GM19099 (cell line): Measurements from ENCODE around the gene CD44.

Experiments
- POLR2A ChIP-seq: IDR thresholded peaks from 3 replicates; pipeline ENCODE4 v1.6.1; 2011; ENCODE audit warnings: low read depth; ENCODE audit not compliant: insufficient read length; ENCODE audit errors: extremely low read depth

Gene CD44

DNA sequence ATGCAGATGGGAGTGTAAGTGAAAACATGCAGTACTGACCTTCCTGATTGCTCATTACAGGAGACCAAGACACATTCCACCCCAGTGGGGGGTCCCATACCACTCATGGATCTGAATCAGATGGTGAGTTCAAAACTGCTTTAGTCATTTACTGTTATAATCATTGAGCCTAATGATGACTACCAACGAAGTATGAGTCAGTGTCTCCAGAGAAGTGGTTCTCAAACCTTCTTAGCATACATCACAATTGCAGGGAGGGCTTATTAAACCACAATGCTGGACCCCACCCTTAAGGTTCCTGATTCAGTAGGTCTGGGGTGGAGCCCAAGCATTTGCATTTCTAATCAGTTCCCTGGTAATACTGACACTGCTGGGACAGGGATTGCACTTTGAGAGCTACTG is 75.8 kb downstream of the CD44 start:
- no peak for TF ChIP-seq POLR2A

DNA sequence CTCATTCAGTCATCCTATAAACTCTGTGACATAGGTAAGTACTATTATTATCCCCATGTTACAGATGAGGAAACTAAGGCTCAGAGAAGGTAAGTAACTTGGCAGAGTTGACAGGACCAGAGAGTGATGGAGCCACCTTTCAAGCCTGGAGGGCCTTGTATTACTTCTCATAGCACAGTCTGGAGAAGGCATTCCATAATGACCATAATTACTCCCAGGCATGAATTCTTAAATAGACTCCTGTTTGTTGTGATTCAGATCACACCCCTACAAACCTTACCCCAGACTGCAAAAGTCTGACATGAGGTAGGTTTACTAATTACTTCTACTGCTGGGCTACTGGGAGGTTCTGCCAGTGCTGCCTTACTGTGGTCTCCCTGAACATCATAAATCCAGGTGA is 77.0 kb downstream of the CD44 start:
- TF ChIP-seq POLR2A, result no peak

GRCh38 chr11:35216962-35217678 is 78.1 kb downstream of the CD44 start:
- TF ChIP-seq POLR2A, result no peak

DNA sequence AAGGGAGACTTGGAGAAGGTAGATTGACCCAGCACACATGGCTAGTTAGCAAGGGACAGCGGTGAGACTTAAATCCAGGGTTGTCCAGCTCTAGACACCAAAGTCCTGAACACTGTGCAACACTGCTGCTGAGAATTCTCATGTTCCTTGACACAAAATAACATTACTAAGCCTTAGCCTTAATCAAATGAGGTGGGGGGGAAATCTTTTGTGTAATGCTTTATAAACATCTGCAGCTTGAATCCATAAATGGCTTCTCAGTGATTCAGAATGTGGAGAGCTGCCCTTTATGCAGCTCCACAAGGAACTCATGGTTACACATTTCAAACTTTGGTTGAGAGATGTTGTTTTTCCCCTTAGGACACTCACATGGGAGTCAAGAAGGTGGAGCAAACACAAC is 80.0 kb downstream of the CD44 start:
- TF ChIP-seq POLR2A, result no peak

DNA sequence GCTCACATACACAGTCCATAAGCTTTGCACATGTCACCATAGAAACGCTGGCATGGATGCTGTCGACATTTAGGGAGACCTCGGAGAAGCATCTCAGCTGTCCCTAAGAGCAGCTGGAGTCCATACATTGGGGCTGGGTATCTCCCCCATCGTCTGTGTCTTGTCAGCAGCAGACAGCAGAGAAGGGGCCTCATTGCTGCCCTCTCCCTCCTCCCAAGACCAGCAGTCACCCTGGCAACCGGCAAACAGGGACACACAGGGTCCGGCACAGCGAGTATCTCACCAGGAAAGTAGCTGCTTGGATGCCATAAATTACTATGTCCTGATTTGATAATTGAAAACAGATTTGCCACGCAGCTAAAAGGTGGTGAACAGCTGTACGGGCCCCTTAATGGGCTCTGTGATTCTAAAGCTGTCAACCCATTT is 84.4 kb downstream of the CD44 start:
- TF ChIP-seq POLR2A, result no peak

- TF ChIP-seq POLR2A, result no peak
These were observed 85.0 kb downstream of the CD44 start for GRCh38 chr11:35223991-35224390.

DNA sequence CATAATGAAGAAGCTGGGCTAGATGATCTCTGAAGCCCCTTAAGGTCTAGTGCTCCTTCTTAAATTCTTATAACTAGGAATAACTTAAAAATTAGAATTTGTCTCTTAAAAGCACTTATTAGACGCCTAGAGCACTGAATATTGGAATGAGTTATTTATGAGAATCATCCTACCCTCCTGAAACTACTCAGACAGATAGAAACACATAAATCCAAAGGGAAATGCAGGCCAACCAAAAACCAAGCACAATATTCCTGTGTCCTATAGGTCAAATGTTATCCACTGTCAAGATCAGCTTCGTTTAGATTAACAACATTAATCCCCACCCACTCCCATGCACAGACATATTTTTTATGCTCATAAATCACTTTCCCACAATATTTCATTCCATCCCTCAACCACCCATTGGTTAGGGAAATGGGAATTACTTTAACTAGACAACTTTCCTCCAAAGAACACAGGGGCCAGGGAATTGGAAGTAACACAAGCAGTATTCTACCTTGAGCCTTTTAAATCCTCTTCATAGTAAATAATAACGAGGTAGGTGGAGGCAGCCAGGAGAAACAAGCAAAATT is 87.1 kb downstream of the CD44 start:
- TF ChIP-seq POLR2A, result no peak

DNA sequence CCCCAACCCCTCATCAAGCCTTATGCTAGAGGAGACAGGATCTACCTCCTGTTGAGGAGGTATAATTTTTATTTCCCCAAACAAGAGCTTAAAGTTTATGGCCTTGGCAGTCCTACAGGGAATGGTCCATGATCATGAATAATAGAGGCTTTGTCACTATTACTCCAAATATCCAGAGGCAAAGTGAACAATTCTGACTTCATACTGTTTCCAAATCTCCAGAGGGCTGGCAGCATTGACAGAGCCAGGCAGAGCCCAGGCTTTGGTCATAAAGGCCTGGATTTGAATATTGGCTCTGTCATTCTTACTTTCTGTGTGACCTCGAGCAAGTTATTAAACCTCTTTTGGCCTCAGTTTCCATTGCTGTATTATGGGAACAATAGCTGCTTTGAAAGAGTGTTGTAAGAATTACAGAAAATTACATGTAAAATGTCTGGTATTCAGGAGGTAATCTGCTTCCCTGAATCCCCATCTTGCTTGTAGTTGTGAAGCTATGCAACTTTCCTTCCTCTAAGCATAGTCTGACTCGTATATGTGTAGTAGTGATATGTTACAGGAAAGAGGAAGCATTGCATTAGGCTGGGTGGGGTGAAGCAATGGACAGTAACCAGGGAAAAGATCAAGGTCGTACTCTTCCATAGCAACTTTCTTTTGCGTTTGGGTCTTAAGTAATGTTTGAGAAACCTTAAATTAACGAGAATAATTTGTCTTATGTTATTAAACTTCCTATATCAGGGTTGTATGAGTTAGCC is 88.8 kb downstream of the CD44 start:
- no peak for TF ChIP-seq POLR2A

DNA sequence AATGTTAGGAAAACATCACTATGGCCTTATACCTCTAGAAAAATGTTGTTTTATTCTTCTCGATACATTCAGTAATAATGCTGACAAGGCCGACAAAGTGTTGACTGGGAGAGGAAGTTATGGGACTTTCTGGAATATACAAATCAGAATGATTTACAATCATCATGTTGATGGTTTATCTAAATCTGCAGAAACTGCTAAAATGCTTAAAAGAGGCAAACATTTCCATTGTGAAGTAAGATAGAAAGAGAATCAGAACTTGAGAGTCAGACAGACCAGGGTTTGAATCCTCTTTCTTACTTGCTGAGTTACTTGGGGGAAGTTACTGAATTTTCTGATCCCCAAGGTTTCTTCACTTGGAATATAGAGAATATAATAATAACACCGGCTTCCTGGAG is 89.4 kb downstream of the CD44 start:
- TF ChIP-seq POLR2A, result no peak

- no peak for TF ChIP-seq POLR2A
These were observed 91.4 kb downstream of the CD44 start for GRCh38 chr11:35230388-35230787.

DNA sequence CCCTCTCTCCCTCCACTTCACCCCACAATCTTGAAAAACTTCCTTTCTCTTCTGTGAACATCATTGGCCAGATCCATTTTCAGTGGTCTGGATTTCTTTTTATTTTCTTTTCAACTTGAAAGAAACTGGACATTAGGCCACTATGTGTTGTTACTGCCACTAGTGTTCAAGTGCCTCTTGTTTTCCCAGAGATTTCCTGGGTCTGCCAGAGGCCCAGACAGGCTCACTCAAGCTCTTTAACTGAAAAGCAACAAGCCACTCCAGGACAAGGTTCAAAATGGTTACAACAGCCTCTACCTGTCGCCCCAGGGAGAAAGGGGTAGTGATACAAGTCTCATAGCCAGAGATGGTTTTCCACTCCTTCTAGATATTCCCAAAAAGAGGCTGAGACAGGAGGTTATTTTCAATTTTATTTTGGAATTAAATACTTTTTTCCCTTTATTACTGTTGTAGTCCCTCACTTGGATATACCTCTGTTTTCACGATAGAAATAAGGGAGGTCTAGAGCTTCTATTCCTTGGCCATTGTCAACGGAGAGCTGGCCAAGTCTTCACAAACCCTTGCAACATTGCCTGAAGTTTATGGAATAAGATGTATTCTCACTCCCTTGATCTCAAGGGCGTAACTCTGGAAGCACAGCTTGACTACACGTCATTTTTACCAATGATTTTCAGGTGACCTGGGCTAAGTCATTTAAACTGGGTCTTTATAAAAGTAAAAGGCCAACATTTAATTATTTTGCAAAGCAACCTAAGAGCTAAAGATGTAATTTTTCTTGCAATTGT is 92.3 kb downstream of the CD44 start:
- TF ChIP-seq POLR2A, result no peak

DNA sequence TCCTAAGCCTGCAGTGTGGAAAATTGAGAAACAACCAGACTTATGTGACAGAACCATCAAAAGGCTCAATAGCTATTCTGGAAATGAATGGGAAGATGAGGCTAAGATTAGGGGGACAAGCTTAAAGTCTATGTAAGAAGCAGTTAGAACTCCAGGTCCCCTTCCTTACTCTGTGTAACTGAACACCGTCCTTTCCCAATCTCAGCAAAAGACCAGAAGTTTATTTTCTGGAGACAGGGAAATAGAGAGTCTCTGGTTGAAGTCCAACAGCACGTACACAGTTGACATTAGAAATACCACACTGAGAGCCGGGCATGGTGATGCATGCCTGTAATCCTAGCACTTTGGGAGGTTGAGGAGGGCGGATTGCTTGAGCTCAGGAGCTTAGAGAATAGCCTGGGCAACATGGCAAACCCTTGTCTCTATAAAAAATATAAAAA is 93.9 kb downstream of the CD44 start:
- no peak for TF ChIP-seq POLR2A

DNA sequence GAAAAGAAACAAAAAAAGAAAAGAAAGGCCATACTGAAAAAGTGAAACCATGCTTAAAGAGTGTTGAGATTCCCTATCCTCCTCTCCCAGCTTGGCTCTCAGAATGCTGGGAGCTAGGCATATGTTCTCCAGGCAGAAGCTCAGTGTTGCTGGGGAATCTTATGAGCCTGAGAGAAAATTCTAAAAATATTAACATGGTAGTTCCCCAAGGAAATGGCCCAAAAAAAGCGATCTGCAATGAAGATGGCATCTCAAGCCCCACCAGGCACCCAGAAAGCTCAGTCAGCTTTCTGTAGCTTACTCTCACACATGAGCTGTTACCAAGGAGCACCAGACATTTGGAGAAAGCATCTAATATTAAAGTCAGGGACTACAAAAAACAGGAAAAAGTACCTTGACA is 94.5 kb downstream of the CD44 start:
- no peak for TF ChIP-seq POLR2A

DNA sequence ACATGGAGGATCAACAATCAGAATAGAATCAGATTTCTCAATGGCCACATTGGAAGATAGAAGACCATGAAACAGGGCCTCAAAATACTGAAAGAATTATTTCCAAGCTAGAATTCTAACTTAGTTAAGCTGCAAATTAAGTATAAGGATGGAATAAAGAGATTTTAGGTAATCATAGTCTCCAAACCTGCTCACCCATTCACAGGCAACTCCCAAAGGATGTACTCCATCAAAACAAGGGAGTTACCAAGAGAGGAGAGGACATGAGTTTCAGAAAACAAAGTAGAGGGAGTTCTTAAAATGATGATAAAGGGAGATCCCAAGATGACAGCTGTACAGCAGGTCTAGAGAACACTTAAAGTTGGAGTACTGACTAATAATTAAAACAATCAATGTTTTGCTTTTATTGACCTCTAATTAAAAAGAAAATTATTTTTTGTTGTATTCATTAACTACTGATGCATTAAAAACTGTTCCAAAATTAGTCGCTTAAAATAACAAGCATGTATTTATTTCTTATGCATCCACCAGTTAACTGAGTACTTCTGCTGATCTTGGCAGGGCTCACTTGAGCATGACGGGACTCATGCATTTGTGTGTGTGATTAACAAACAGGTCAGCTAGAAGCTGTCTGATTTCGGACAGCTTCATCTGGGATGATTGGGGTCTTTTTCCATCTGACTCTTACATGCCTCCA is 95.6 kb downstream of the CD44 start:
- TF ChIP-seq POLR2A, result no peak

GRCh38 chr11:35235157-35235468 is 96.1 kb downstream of the CD44 start:
- TF ChIP-seq POLR2A, result no peak

- no peak for TF ChIP-seq POLR2A
These were observed 96.5 kb downstream of the CD44 start for GRCh38 chr11:35235498-35235897.
